GM12873 (cell line): ENCODE data around the gene PLEK.

Experiments used
- CTCF ChIP-seq: IDR thresholded peaks from 2 replicates; pipeline ENCODE4 v1.5.1; 2012; ENCODE audit warnings: low read depth, mild to moderate bottlenecking, moderate library complexity, low read length, control low read depth; ENCODE audit not compliant: insufficient read depth; ENCODE audit errors: missing control alignments

The PLEK gene

GRCh38 chr2:68441179-68441993, 76.3 kb downstream of the PLEK start:
- peak; percentile 86 for TF ChIP-seq CTCF

GRCh38 chr2:68441994-68442322, 76.9 kb downstream of the PLEK start:
- TF ChIP-seq CTCF = no peak
